GM21367 (cell line): ENCODE measurements around the gene NPLOC4.

Experiments used
- ATAC-seq: cut with Tn5 transposase; IDR thresholded peaks from one replicate; pipeline ENCODE4 v1.9.1; 2021; ENCODE audit not compliant: unreplicated experiment

NPLOC4 gene

GRCh38 chr17:81520021-81520901, 116.7 kb downstream of the NPLOC4 start:
- ATAC-seq: no peak

- no peak for ATAC-seq
These were observed 117.5 kb downstream of the NPLOC4 start for GRCh38 chr17:81519284-81520020.

GRCh38 chr17:81518785-81519283, 118.1 kb downstream of the NPLOC4 start:
- no peak for ATAC-seq

DNA sequence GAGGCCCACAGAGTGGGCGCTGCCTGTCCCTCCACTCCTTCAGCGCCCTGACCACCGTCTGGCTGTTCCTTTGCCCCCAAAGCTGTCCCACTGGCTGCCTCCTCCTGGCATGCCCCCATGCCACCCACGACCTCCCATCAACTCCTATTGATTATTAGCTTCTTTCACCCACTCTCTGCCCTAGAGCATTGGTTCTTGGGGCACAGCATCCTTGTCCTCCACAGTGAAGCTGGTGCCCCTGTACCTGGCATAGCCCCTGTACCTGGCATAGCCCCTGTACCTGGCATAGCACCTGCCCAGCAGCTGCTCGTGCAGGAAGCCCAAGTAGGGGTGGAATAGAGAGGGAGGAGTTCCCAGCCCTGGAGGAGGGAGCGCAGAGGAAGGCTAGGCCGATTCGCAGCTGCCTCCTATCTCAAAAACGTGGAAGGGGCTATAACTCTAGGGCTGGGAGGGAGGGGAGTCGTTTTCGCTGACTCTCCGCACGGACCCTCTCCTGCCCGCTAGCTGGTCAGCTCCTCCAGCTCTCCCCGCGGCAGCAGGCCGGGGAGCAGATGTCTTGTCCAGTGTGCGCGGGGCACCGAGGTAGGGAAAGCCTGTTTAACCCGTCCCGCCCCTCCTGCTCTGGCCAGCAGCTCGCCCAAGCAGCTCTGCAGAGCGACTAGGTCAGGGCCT, 118.7 kb downstream of the NPLOC4 start:
- no peak for ATAC-seq

- no peak for ATAC-seq
These were observed 119.4 kb downstream of the NPLOC4 start for GRCh38 chr17:81517339-81518112.

- no peak for ATAC-seq
These were observed 119.9 kb downstream of the NPLOC4 start for GRCh38 chr17:81517009-81517338.

DNA sequence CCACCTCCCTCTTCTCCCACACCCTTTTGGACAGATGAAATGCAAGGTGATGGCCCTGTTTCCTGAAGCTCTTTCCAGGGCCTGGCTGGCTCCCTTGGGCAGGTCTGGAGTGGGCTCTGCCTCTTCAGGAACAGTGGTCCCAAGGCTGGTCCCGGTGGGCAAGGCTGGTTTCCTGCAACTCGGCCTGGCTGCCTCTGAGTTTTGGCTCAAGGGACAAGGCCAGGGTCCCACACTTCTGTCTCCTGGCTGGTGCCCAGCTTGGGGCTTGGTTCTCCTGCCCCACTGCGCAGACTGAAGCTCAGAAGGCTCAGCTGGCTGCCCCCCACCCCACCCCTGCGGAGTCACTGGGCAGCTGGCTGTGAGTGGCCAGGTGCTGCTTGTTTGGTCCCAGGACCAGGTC, 120.5 kb downstream of the NPLOC4 start:
- ATAC-seq: no peak

- ATAC-seq: no peak
These were observed 121.3 kb downstream of the NPLOC4 start for GRCh38 chr17:81515530-81516041.

GRCh38 chr17:81514739-81515529, 122.0 kb downstream of the NPLOC4 start:
- peak; percentile 16 for ATAC-seq

GRCh38 chr17:81514489-81514738, 122.5 kb downstream of the NPLOC4 start:
- ATAC-seq: no peak

GRCh38 chr17:81513753-81514488, 123.0 kb downstream of the NPLOC4 start:
- ATAC-seq: no peak

GRCh38 chr17:81513372-81513752, 123.5 kb downstream of the NPLOC4 start:
- ATAC-seq: no peak

DNA sequence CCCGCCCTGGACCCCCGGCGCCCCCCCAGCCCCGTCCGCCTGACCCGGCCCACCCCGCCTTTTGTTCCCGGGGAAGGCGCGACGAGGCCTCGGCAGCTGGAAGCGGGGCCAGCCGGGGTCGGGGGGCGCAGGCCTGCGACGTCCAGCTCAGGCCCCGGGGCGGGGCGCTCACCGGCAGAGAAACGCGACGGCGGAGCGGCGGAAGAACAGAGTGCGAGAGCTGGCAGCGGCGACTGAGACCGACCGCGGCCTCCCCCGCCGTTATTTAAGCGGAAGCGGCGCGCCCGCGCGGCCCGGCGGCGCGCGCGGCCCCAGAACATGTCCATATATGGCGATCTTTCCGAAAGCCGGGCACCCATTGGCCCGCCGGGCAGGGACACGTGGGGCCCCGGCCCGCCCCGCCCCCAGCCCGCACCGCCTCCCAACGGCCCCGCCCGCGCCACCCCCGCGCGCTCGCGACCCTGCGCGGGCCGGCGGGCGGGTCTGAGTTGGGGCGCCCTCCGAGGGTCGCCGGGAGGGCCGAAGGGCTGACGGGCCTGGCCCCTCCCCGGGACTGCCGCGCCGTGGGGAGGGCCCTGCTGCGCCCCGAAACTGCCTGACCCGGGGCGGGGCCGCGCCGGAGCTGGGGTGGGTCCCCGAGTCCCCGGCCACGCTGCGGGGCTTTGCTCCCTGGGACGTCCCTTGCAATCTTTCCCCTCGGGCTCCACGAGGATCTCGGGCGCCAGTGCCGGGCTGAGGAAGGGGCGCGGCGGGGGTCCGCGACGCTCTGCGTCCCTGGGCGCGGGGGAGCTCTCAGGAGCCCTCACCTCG, 124.1 kb downstream of the NPLOC4 start, which contains the start of gene ACTG1:
Gene ACTG1 (minus strand): TSS at position 238 of the 810 bp plus-strand sequence. CDS start 445 bp downstream, outside the sequence.
- no peak for ATAC-seq

DNA sequence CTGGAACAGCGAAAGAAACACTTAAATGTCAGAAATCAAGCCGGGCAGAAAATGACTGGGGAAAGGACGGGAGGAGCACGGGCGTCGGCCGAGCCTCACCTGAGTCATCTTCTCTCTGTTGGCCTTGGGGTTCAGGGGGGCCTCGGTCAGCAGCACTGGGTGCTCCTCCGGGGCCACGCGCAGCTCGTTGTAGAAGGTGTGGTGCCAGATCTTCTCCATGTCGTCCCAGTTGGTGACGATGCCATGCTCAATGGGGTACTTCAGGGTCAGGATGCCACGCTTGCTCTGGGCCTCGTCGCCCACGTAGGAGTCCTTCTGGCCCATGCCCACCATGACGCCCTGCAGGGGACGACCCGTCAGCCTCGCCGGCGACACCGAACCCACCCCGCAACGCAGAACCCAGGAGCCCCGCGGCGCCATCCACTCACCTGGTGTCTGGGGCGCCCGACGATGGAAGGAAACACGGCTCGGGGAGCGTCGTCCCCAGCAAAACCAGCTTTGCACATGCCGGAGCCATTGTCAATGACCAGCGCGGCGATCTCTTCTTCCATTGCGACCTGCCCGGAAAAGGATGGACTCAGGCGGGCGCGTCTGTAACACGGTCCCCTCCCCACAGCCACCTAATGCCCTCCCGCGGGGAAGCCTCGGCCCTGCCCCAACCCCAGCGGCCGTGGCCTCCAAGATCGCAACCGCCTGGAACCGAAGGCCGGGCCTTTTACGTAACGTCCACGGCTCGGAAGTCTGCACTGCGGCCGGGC, 124.9 kb downstream of the NPLOC4 start:
- ATAC-seq: no peak

DNA sequence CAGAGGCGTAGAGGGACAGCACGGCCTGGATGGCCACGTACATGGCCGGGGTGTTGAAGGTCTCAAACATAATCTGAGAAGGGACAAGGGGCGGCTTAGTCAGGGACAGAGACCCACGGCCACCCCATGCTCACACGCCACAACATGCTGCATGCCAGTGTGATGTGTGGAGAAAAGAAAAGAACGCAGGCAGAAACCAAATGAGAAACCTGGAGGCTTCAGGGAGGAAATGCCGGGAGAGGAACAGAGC, 125.4 kb downstream of the NPLOC4 start:
- no peak for ATAC-seq

GRCh38 chr17:81510785-81511553, 125.9 kb downstream of the NPLOC4 start:
- no peak for ATAC-seq
